ENCODE measurements around the gene FAM20A.
A peak's percentile ranks its signal among the peaks of the same experiment; 100 is the strongest.
"Not testable (repeated sequence)": the region's sequence is repeated elsewhere in the genome, so short reads cannot be mapped to it uniquely, and the experiment has no call there.

The FAM20A gene

DNA sequence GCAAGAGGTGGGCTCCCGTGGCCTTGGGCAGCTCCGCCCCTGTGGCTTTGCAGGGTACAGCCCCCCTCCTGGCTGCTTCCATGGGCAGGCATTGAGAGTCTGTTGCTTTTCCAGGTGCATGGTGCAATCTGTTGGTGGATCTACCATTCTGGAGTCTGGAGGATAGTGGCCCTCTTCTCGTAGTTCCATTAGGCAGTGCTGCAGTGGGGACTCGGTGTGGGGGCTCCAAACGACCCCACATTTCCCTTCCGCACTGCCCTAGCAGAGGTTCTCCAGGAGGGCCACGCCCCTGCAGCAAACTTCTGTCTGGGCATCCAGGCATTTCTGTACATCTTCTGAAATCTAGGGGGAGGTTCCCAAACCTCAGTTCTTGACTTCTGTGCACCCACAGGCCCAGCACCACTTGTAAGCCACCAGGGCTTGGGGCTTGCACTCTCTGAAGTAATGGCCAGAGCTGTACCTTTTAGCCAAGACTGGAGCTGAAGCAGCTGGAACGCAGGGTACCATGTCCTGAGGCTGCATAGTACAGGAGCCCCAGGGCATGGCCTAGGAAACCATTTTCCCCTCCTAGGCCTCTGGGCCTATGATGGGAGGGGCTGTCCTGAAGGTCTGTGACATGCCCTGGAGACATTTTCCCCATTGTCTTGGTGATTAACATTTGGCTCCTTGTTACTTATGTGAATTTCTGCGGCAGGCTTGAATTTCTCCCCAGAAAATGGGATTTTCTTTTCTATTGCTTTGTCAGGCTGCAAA, 82.9 kb downstream of the FAM20A start:
- no peak for DNase-seq

DNA sequence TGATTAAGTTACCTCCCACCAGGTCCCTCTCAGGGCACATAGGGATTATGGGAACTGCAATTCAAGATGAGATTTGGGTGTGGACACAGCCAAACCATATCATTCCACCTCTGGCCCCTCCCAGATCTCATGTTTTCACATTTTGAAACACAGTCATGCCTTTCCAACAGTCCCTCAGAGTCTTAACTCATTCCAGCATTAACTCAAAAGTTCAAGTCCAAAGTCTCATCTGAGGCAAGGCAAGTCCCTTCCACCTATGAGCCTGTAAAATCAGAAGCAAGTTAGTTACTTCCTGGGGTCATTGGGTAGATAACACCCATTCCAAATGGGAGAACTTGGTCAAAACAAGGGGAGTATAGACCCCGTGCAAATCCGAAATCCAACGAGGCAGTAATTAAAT, 83.6 kb downstream of the FAM20A start:
- DNase-seq = not testable (repeated sequence)

DNA sequence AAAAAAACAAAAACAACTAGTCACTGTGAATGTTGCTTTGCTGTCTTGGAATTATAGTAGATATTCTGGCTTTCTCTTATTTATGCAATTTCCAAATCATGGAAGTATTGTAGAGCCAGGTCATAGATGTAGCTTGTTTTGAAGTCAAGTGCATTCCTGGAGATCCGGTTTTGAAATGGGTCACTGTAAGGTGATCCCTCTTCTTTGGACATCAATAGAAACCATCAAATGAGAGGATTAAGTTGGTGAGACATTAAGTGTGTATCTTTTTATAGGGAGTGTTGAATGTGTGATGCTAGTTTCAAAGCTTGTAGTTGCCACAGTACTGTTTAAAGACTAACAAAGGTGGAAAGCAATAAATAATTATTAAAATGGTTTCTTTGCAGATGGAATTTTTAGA, 84.4 kb downstream of the FAM20A start:
- DNase-seq = no peak

DNA sequence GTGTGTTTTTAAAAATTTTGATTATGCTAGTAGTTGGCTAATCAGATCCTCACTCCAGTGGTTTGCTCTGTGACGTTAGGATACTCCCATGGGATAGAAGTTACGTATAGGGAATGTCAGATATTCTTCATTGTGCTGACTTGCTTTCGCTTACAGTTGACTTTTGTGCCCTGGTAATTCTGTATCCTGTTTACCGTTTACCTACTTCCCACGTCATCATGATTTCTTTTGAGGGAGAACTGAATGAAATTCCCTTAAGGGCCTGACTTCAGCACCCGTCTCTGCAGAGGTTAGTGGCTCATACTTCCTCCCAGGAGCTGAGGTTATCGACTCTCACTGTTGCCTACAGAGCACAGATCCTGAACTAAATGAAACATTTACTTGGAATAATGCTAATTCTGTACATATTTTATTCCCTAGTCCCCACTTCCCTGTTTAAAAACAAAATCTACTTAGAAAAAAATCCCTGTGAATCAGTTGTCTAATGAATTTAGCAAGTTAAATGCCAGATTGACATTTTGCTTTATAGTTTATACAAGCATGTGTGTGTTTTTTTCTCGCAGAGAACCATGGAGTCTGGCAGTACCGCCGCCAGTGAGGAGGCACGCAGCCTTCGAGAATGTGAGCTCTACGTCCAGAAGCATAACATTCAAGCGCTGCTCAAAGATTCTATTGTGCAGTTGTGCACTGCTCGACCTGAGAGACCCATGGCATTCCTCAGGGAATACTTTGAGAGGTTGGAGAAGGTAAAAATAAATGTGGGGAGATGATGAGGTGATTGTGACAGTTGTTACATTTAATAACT, 86.1 kb downstream of the FAM20A start:
- no peak for DNase-seq

DNA sequence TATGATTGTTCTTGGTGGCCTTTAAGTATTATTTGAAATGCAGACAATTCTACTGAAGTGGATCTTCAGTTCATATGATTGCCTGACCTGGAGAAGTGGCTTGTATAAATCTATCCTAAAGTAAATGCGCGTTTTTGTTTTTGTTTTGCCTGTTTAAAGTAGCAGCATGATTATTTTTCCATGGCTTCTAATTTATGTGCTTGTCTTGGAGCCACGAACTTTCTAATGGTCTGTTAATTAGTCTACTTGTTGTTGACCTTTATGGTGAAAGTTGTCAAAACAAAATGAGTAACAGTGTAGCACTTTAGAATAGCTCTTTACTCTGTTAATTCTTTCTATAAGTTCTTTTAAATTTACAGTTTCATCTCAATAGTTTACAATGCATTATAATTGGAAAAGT, 87.2 kb downstream of the FAM20A start:
- DNase-seq = no peak

DNA sequence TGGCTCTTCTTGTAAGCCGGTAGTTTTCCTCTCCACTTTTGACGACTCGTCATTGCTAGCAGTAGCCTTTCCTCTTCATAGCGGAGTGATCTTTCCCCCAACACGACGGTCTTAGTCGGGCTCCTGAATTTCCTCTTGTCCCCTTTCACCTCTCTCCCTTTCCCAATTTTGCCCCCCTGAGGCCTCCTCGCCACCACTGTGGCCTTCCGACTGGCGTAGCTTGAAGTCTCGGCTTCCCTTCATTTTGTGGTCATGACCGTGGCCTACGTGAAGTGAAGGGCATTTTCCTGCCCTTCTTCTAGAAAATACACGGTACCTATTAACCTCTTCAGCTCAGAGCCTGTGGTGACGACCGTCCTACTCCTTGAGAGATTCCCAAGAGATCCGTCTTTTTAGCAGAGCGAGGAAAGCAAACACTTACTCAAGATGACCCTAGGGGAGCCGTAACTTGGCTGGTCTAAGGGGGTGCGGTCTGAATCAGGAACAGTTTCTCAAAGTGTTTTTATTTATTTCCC, 88.2 kb downstream of the FAM20A start:
- DNase-seq = peak; percentile 28 to 35

DNA sequence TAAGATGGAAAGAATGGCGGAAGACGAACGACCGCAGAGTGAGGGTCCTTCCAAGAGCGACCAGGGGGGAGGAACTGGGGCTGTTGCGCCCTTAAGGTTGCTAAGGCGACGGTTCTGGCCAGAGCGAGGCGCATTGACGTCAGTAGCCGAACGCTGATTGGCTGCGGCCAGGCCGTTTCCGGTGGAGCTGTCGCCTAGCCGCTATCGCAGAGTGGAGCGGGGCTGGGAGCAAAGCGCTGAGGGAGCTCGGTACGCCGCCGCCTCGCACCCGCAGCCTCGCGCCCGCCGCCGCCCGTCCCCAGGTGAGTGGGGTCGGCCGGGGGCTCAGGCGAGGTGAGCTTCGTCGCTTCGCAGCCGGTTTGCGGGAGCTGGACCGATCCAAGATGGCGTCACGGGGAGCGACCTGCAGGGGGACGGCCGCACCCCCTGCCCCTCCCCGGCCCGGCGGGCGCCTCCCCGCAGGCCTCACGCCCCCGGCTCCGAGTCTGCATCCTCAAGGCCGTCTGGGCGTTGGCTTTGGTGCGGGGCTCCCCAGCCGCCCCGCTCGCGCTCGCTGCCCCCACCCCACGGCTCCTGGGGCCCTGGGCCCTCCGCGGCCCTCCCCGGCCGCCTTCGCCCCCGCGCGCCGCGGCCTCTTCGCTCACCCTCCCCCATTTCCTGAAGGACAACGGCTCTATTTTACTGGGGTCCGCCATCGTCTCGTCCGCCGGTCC, 88.8 kb downstream of the FAM20A start, which contains the start of gene PRKAR1A:
TSS of gene PRKAR1A (plus strand) at position 184 of the 713 bp plus-strand sequence. CDS start 2,970 bp downstream, outside the sequence.
- peak; percentile 93 to 95 for DNase-seq

DNA sequence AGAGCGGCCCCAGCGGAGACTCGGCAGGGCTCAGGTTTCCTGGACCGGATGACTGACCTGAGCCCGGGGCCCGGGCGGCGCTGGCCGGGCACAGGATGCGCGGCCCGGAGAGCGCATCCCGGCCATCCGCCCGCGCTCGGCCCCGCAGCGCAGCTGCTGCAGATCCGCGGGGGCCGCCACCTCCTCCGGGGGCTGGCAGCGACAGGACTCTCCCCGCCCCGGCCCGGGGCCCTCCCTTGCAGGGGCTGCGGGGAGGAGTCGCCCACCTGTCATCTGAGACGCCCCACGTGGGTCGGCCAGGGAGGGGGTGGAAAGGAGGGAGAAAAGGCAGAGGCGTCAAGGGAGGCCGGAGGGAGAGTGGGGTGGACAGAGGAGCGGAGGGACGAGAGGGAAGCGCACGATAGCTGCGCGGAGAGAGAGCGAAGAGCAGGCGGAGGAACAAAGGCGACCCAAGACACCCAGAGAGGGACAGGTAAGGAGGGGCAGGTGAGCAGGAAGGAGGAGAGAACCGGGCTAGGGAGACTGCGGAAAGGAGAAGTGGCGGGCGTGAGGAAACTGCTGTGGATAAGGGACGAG, 89.4 kb downstream of the FAM20A start:
- peak in 1 of 2 experiments; percentile 34 for DNase-seq

DNA sequence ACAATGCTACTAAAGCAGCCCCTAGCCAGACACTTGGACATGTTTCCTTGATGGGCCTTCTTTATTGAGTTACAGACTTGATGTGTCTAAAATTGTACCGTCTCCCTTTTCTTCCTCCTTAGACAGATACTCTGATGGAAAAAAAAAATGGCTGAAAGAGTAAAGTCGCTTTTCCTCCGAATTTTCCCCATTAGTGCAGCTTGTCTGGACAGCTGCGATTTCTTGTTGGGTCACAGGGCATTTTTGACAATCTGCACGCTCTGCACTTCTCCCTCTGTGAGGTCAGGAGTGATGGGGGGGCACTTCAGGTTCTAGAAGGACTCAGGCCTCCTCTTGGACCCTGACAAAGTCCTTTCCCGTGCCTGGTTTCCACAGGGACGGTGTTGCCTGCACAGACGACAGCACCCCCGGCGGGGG, 89.9 kb downstream of the FAM20A start:
- DNase-seq = no peak

DNA sequence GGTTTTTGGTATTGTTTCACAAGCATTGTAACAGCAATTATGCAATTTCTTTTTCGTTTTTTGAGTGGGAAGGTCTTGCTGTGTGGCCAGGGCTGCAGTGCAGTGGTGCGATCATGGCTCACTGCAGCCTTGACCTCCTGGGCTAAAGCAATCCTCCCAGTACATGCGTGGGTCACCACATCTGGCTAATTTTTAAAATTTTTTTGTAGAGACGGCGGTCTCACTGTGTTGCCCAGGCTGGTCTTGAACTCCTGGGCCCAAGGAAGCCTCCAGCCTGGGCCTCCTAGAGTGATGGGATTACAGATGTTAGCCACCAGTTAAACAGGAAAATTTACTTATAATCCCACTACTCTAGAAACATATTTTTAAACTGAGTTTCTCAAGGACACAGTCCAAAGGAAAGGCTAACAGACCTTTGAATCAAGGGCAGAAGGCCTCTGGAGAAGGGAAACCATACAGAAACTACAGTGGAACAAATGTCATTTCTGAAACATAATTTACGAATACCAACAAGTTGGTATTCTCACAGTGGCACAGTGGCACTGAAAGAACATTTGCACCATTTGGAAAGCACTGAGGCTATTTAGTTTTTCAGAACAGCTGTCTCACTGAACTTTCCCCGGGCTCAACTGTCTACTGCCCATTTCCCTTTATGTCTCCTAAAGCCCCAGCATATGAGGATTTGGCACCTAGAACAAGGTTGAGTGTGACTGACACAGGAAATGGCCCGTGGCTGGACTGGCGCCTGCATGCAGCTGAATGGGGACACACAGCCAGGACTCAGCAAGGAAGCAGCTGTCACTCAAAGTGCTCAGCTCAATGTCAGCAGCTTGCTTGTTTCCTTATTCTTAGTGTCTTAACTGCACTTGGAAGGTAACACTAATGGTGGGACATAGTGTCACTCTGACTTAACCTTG, 91.8 kb downstream of the FAM20A start:
- DNase-seq = peak; percentile 69 to 77

DNA sequence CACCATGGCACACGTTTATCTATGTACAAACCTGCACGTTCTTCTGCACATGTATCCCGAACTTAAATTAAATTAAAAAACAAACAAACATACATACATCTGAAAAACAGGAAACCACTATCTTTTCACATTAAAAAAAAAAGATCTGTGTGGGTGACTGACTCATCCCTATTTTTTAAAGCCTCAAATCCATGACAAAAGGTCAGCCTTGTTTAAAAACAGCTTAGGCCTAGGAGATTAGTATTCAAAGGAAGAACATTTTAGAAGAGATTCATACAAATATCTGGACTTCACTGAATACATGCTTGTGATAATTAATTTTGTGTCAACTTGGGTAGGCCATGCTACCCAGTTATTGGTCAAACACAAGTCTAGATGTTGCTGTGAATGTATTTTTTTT, 93.6 kb downstream of the FAM20A start:
- DNase-seq = no peak

DNA sequence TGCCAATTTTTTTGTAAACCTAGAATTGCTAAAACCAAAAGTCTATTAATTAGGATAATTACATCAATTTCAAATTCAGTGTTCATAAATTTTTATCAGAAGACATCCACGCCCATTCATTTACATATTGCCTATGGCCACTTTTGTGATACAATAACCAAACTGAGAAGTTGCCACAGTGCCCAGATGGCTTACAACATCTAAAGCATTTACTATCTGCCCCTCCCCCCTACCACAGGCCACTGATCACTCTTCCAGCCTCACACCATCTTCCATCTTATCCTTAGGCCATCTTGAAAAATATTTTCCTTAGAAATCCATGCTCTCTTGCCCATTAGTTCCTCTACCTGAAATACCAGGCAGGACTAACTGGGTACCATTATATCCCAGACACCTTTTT, 95.2 kb downstream of the FAM20A start:
- peak in 1 of 2 experiments; percentile 26 for DNase-seq

DNA sequence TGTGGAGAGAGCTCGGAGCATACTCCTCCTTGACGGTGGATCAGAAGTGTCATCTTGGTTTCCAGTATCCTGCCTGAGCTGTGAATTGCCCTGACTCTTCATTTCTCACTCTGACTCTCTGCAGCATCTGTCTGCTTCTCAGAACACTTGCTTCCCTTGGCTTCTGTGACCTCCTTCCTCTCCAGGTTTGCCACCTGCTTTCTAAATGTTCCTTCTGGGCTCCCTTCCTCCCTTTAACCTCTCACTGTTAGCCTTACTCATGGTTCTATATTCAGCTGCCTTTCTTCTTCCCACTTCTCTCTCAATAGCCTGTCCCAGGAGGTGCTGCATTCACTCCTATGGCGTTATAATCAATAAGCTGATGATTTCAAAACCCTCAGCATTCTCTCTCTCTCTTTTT, 100.1 kb downstream of the FAM20A start:
- no peak for DNase-seq

DNA sequence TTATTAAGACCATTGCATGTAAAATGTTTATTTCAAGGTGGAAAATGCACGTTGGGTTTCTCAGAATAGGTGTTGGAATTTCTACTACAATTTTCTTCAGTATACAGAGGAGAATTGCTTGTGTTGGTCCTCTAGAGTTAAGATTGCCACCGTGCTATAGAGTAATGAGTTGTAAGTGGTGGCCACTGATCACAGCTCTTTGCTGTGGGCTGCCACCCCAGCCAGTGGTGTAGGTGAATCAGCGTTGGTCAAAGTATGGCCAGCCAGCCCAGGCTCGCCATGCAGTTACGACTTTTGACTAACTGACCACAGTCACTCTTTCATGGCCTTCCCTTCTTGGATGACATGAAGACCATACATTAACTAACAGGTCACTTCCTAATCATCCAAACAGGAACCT, 101.6 kb downstream of the FAM20A start:
- DNase-seq = no peak

DNA sequence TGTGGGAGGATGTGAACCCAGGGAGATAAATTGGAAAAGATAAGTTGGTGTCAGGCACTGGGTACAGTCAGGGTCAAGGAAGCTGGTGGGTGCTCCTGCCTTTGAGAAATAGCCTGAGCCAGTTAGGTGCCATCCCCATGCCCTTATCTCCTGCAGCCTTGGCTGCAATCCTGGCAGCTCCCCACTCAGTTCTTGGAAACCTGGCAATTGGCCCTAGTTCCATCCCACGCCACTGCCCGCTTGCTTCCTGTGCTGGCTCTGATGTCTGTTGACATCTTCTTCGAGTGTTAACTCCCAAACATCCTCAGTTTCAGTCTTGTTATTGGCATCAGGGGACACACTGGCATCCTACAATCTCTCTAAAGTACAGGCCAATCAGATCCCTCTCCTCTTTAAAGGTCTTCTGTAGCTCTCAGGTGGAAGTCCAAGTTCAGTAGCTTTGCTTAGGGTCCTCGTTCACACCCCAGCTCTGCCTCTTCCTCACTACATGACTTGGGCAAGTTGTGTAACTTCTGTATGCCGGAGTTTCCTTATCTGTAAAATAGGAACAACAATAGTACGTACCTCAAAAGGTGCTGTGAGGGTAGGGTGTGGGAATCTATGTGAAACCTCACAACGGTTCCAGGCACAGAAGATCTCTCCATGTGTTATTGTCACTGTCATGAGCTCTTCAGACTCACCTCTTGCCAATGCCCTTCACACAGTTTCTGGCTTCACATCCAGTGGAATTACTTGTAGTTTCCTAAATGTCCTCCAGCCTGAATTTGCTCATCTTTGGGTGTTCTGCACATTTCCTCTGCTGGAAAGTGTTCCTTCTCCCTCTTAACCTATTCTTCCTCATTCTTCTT, 102.5 kb downstream of the FAM20A start:
- peak; percentile 45 to 49 for DNase-seq

DNA sequence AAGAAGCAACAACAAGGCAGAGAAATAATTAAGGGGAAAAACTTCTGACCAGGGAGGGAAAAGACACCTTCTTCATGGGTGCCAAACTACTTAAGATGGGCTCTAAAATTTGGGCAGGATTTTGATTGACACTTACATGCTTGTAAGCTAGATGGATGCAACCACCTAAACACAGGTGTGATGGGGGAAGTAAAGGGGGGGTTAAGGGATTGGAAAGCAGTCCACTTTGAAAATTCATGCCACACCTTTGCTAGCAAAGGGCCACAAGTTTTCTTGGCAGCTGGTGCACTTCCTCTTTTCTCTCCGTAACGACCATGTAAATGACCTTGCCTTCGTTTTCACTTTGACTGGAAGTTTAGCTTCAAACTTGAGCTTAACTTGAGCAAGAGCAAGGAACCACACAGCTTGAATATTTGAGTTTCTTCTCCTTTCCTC, 103.3 kb downstream of the FAM20A start:
- peak; percentile 96 to 98 for DNase-seq

DNA sequence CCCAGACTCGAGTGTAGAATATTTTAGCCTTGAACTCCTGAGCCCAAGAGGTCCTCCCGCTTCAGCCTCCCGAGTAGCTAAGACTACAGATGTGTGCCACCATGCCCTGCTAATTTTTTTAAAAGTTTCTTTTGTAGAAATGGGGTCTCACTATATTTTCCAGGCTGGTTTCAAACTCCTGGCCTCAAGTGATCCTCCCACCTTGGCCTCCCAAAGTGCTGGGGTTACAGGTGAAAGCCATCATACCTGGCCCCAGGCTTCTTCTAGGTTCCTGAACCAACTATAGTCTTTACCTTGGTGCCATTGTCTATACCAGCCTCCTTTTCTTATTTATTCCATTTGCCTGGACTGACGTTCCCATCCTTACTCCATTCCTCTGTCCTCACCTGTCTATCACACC, 106.1 kb downstream of the FAM20A start:
- DNase-seq = no peak

DNA sequence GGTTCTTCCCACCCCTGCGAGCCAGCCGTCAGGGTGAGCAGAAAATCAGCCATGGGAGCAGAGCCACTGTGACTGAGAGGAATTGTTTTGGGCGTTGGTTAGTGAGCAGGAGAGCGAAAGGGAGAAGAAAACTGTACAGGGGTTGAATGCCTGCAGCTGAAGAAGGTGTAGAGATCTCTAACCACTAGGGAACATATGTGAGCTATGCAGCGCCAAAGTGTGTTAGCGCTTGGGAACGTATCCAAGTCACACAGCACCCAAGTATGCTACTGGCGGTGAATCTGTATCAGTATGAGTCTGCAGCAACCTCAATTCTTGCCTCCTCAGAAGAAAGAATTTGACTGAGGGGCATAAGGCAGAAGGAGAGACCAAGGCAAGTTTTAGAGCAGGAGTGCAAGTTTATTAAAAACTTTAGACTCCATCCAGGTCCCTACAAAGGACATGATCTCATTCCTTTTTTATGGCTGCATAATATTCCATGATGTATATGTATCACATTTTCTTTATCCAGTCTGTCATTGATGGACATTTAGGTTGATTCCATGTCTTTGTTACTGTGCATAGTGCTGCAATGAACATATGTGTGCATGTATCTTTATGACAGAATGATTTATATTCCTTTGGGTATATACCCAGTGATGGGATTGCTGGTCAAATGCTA, 108.6 kb downstream of the FAM20A start:
- DNase-seq = not testable (repeated sequence)

DNA sequence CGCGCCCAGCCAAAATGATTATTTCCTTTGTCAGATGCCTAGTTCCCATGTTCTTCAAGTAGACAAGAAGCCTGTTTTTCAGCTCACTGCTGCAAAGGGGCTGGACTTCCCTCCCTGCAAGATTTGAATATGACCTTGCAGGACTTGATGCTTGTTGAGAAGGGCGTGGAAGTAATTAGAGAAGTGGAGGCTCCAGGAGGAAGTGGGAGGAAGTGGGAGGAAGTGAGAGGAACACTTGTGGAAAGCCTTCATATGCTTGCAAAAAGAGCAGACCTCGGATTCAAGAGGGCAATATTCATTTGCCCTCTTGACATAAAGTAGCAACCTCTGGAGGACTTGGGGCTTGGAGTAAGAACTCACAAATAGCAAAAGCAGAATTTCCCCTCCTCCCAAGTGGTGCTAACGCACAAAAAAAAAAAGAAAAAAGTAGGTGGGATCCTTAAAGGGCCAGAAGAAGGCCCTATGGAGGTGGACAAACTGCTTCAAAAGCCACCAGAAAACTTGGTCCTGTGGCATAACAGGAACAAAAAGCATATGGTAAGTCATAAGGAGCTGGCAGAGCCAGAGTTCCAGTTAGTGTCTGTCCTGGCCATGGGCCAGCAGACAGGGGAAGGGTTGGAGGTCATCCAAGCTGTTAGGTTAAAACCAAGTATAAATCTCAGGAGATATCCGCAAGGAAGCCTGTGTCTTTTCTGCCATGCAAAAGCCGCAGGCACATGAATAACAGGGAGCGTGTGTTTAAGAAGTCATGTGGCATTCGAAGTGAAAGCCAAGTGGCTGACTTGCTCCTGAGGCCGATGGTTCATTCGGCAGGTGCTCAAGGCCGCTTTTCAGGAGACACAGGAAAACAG, 109.6 kb downstream of the FAM20A start:
- DNase-seq = peak; percentile 91 to 94

Measured in AML-193 (cell line).